Measurements from ENCODE around the gene IRF8.

IRF8 gene

GRCh38 chr16:85960486-85961046 lies 61.6 kb downstream of the IRF8 start:
- DNase-seq, result no peak

GRCh38 chr16:85961988-85962915 lies 63.3 kb downstream of the IRF8 start:
- DNase-seq, result no peak

GRCh38 chr16:85963753-85964285 lies 64.9 kb downstream of the IRF8 start:
- DNase-seq, result no peak

GRCh38 chr16:85965125-85965524 lies 66.2 kb downstream of the IRF8 start:
- DNase-seq, result no peak

GRCh38 chr16:85967111-85967510 lies 68.1 kb downstream of the IRF8 start:
- no peak for DNase-seq

GRCh38 chr16:85968041-85968920 lies 69.3 kb downstream of the IRF8 start:
- no peak for DNase-seq

GRCh38 chr16:85969159-85969558 lies 70.2 kb downstream of the IRF8 start:
- DNase-seq, result peak; percentile 23

- peak; percentile 31 for DNase-seq
Measured at GRCh38 chr16:85969591-85969990, 70.6 kb downstream of the IRF8 start.

- no peak for DNase-seq
Measured at GRCh38 chr16:85970016-85970733, 71.2 kb downstream of the IRF8 start.

- no peak for DNase-seq
Measured at GRCh38 chr16:85970738-85971137, 71.8 kb downstream of the IRF8 start.

Measured in fibroblast of skin of abdomen (primary cell).